GM18858 (cell line): Measurements from ENCODE around the gene ZP3.
A peak's percentile ranks its signal among the peaks of the same experiment; 100 is the strongest.
"Not testable (repeated sequence)": the region's sequence is repeated elsewhere in the genome, so short reads cannot be mapped to it uniquely, and the experiment has no call there.

Source experiments
- ATAC-seq: cut with Tn5 transposase; IDR thresholded peaks from one replicate; pipeline ENCODE4 v1.9.1; 2021; ENCODE audit not compliant: unreplicated experiment

Gene ZP3

GRCh38 chr7:76424413-76425111 lies at the start of gene ZP3:
Gene ZP3 (plus strand): TSS chr7:76424950. CDS start chr7:76424965, 15 bp downstream.
- peak; percentile 77 for ATAC-seq

- no peak for ATAC-seq
Observed at GRCh38 chr7:76375251-76375650, 49.5 kb upstream of the ZP3 start.

GRCh38 chr7:76377186-76377918 lies 47.4 kb upstream of the ZP3 start:
- no peak for ATAC-seq

- no peak for ATAC-seq
Observed at GRCh38 chr7:76380623-76380966, 44.2 kb upstream of the ZP3 start.

GRCh38 chr7:76381814-76382213 lies 42.9 kb upstream of the ZP3 start:
- no peak for ATAC-seq

GRCh38 chr7:76383089-76383944 lies 41.4 kb upstream of the ZP3 start:
- no peak for ATAC-seq

- ATAC-seq: no peak
Observed at GRCh38 chr7:76386691-76387260, 38.0 kb upstream of the ZP3 start.

- not testable (repeated sequence) for ATAC-seq
Observed at GRCh38 chr7:76387789-76388188, 37.0 kb upstream of the ZP3 start.

GRCh38 chr7:76390092-76390491 lies 34.7 kb upstream of the ZP3 start:
- ATAC-seq: no peak

GRCh38 chr7:76392531-76393115 lies 32.1 kb upstream of the ZP3 start:
- ATAC-seq: no peak

GRCh38 chr7:76393116-76394031 lies 31.4 kb upstream of the ZP3 start:
- peak; percentile 83 for ATAC-seq

GRCh38 chr7:76394957-76395356 lies 29.8 kb upstream of the ZP3 start:
- no peak for ATAC-seq

GRCh38 chr7:76395605-76395964 lies 29.2 kb upstream of the ZP3 start:
- not testable (repeated sequence) for ATAC-seq

GRCh38 chr7:76395965-76396726 lies 28.6 kb upstream of the ZP3 start:
- no peak for ATAC-seq

GRCh38 chr7:76396864-76397263 lies 27.9 kb upstream of the ZP3 start:
- ATAC-seq: no peak

- no peak for ATAC-seq
Observed at GRCh38 chr7:76397409-76398183, 27.2 kb upstream of the ZP3 start.

GRCh38 chr7:76400248-76400647 lies 24.5 kb upstream of the ZP3 start:
- ATAC-seq: no peak

GRCh38 chr7:76403097-76403496 lies 21.7 kb upstream of the ZP3 start:
- not testable (repeated sequence) for ATAC-seq
